ENCODE measurements around the gene TCP11.

TCP11 gene

DNA sequence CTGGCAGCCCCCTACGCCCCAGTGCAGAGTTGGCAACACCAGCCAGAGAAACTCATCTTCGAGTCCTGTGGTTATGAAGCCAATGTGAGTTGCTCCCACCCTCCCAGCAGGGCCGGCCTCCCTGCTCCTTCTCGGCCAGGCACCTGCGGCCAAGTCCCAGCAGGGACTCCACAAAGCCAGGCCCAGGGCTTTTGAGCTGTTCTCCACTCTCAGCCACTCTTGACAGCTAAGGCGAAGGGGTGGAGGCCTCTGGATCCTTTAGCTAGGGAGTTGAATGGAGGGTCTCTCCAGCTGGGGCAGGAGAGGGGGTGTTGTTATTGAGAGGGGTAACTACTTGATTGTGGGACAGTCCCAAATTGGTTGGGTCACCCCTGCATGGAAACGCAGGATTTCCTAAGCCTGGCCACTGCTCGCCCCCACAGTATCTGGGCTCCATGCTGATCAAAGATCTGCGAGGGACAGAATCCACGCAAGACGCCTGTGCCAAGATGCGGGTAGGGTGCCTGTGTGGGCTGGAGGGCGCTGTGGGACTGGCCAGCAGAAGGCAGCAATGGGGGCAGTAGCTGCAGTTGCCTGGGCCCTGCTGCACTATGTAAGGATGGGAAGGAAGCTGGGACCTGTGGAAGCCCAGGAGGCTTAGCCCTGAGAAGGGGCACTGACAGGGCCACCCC is 58.3 kb downstream of the TCP11 start:
- no peak for ATAC-seq
- TF ChIP-seq CSDC2 (CRISPR knock-in tag; IDR thresholded peaks at IDR 0.05) (no peak), TOX (CRISPR knock-in tag; IDR thresholded peaks at IDR 0.05; ENCODE audit: borderline replicate concordance) (no peak), ARNTL (CRISPR knock-in tag; IDR thresholded peaks at IDR 0.05; ENCODE audit: borderline replicate concordance, low read depth) (no peak), TCF4 (CRISPR knock-in tag; IDR thresholded peaks at IDR 0.05; ENCODE audit: borderline replicate concordance) (no peak), ISL1 (CRISPR knock-in tag; IDR thresholded peaks at IDR 0.05) (no peak)
- TF ChIP-seq, protein P1, sequence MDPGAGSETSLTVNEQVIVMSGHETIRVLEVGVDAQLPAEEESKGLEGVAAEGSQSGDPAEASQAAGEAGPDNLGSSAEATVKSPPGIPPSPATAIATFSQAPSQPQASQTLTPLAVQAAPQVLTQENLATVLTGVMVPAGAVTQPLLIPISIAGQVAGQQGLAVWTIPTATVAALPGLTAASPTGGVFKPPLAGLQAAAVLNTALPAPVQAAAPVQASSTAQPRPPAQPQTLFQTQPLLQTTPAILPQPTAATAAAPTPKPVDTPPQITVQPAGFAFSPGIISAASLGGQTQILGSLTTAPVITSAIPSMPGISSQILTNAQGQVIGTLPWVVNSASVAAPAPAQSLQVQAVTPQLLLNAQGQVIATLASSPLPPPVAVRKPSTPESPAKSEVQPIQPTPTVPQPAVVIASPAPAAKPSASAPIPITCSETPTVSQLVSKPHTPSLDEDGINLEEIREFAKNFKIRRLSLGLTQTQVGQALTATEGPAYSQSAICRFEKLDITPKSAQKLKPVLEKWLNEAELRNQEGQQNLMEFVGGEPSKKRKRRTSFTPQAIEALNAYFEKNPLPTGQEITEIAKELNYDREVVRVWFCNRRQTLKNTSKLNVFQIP (CRISPR knock-in tag; IDR thresholded peaks at IDR 0.05; ENCODE audit: borderline replicate concordance, low read depth) = no peak

DNA sequence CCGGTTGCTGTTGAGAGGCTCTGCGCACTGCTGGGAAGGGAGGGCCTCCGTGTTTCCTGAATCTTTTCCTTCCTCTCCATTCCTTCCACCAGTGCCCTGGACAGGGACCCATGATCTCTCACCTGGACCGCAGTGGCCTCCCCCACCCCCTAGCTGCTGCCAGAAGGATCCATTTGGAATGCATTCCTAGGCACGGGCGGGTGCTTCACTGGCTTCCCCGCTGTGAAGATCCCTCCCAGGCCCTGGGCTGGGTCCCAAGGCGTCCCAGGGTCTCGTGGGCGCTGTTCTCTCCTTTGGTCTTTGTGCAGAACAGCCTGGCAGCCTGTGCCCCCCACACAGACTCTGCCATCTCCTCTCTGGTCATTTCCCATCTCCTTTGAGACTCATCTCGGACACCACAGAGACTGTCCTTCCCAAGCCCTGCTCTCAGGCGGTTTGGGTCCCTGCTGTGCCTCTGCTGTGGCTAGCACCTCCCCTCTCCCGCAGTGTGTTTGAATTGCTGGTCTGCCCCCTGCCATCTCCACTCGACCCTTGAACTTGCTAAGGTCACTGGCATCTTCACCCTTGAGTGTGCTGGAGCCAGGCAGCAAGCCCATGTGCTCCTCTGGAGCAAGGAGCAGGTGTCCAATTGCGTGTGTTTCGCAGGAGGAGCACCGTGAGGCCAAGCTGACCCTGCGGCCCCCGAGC is 59.0 kb downstream of the TCP11 start:
- ATAC-seq = no peak
- TF ChIP-seq, protein P1 (CRISPR knock-in tag; IDR thresholded peaks at IDR 0.05; ENCODE audit: borderline replicate concordance, low read depth) = no peak
- TF ChIP-seq ARNTL (CRISPR knock-in tag; IDR thresholded peaks at IDR 0.05; ENCODE audit: borderline replicate concordance, low read depth) (no peak), RARB (CRISPR knock-in tag; IDR thresholded peaks at IDR 0.05) (no peak), ZNF70 (CRISPR knock-in tag; IDR thresholded peaks at IDR 0.05) (no peak), CSDC2 (CRISPR knock-in tag; IDR thresholded peaks at IDR 0.05) (no peak), BACH2 (CRISPR knock-in tag; IDR thresholded peaks at IDR 0.05; ENCODE audit: borderline replicate concordance) (no peak), TOX (CRISPR knock-in tag; IDR thresholded peaks at IDR 0.05; ENCODE audit: borderline replicate concordance) (no peak), ZFP30 (CRISPR knock-in tag; IDR thresholded peaks at IDR 0.05) (no peak)
- TF ChIP-seq, protein P2, sequence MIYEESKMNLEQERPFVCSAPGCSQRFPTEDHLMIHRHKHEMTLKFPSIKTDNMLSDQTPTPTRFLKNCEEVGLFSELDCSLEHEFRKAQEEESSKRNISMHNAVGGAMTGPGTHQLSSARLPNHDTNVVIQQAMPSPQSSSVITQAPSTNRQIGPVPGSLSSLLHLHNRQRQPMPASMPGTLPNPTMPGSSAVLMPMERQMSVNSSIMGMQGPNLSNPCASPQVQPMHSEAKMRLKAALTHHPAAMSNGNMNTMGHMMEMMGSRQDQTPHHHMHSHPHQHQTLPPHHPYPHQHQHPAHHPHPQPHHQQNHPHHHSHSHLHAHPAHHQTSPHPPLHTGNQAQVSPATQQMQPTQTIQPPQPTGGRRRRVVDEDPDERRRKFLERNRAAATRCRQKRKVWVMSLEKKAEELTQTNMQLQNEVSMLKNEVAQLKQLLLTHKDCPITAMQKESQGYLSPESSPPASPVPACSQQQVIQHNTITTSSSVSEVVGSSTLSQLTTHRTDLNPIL (CRISPR knock-in tag; IDR thresholded peaks at IDR 0.05; ENCODE audit: low read depth) = no peak

DNA sequence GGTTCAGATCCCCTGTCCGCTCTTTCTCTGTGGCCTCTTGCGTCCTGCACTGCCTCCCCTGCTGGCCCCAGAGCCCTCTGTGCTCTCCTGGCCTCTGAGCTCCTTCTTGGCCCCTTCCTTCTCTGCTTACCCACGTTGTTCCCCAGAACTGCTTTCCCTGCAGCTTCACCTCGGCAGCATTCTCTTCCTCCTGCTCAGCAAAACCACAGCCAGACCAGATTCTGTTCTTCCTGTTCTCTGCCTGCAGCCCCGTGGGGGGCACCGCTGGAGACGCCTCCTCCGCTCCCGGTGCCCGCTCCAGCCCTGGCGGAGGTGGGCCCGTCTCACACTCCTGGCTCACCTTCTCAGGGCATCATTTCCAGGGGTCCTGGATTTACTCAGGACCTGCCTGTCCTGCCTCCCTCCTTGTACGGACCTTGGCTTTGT is 59.7 kb downstream of the TCP11 start:
- TF ChIP-seq ZNF70 (CRISPR knock-in tag; IDR thresholded peaks at IDR 0.05) (no peak), OSR1 (CRISPR knock-in tag; IDR thresholded peaks at IDR 0.05) (no peak), RARB (CRISPR knock-in tag; IDR thresholded peaks at IDR 0.05) (no peak)
- TF ChIP-seq, protein P3, sequence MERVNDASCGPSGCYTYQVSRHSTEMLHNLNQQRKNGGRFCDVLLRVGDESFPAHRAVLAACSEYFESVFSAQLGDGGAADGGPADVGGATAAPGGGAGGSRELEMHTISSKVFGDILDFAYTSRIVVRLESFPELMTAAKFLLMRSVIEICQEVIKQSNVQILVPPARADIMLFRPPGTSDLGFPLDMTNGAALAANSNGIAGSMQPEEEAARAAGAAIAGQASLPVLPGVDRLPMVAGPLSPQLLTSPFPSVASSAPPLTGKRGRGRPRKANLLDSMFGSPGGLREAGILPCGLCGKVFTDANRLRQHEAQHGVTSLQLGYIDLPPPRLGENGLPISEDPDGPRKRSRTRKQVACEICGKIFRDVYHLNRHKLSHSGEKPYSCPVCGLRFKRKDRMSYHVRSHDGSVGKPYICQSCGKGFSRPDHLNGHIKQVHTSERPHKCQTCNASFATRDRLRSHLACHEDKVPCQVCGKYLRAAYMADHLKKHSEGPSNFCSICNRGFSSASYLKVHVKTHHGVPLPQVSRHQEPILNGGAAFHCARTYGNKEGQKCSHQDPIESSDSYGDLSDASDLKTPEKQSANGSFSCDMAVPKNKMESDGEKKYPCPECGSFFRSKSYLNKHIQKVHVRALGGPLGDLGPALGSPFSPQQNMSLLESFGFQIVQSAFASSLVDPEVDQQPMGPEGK (CRISPR knock-in tag; IDR thresholded peaks at IDR 0.05; ENCODE audit: borderline replicate concordance) = no peak
- TF ChIP-seq, protein P2 (CRISPR knock-in tag; IDR thresholded peaks at IDR 0.05; ENCODE audit: low read depth) = no peak
- ATAC-seq = no peak

DNA sequence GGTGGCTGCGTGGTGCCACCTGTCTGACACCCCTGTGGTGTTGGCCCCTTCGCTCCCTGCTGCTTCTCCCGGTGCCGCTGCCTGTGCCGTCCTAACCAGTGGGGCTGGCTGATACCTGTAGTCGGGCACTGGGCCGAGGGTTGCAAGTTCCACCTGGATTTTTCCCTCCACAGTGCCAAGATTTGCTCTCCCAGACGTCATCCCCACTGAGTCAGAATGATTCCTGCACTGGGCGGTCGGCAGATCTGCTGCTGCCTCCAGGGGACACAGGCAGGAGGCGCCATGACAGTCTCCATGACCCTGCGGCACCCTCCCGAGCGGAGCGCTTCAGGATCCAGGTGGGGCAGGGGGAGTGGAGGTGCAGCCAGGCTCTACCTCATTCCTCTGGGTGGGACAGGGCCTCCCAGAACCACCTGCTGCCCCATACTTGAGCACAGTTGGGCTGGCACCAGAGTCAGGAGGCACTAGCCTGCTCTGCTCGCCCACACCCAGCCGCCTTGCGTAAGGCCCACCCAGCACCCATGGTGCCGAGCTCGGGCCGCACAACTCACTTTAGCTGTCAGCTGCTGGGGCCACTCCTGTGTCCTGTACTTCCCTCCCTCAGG is 60.2 kb downstream of the TCP11 start:
- ATAC-seq = no peak
- TF ChIP-seq, protein P3 (CRISPR knock-in tag; IDR thresholded peaks at IDR 0.05; ENCODE audit: borderline replicate concordance) = no peak
- TF ChIP-seq ISL1 (CRISPR knock-in tag; IDR thresholded peaks at IDR 0.05) (no peak), RARB (CRISPR knock-in tag; IDR thresholded peaks at IDR 0.05) (no peak), ZNF70 (CRISPR knock-in tag; IDR thresholded peaks at IDR 0.05) (no peak), GLIS3 (CRISPR knock-in tag; IDR thresholded peaks at IDR 0.05) (no peak), ARNTL (CRISPR knock-in tag; IDR thresholded peaks at IDR 0.05; ENCODE audit: borderline replicate concordance, low read depth) (no peak), OSR1 (CRISPR knock-in tag; IDR thresholded peaks at IDR 0.05) (no peak), BACH2 (CRISPR knock-in tag; IDR thresholded peaks at IDR 0.05; ENCODE audit: borderline replicate concordance) (no peak), ZFP3 (CRISPR knock-in tag; IDR thresholded peaks at IDR 0.05) (no peak)
- TF ChIP-seq, protein P4, sequence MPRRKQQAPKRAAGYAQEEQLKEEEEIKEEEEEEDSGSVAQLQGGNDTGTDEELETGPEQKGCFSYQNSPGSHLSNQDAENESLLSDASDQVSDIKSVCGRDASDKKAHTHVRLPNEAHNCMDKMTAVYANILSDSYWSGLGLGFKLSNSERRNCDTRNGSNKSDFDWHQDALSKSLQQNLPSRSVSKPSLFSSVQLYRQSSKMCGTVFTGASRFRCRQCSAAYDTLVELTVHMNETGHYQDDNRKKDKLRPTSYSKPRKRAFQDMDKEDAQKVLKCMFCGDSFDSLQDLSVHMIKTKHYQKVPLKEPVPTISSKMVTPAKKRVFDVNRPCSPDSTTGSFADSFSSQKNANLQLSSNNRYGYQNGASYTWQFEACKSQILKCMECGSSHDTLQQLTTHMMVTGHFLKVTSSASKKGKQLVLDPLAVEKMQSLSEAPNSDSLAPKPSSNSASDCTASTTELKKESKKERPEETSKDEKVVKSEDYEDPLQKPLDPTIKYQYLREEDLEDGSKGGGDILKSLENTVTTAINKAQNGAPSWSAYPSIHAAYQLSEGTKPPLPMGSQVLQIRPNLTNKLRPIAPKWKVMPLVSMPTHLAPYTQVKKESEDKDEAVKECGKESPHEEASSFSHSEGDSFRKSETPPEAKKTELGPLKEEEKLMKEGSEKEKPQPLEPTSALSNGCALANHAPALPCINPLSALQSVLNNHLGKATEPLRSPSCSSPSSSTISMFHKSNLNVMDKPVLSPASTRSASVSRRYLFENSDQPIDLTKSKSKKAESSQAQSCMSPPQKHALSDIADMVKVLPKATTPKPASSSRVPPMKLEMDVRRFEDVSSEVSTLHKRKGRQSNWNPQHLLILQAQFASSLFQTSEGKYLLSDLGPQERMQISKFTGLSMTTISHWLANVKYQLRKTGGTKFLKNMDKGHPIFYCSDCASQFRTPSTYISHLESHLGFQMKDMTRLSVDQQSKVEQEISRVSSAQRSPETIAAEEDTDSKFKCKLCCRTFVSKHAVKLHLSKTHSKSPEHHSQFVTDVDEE (CRISPR knock-in tag; IDR thresholded peaks at IDR 0.05) = no peak
- TF ChIP-seq, protein P5, sequence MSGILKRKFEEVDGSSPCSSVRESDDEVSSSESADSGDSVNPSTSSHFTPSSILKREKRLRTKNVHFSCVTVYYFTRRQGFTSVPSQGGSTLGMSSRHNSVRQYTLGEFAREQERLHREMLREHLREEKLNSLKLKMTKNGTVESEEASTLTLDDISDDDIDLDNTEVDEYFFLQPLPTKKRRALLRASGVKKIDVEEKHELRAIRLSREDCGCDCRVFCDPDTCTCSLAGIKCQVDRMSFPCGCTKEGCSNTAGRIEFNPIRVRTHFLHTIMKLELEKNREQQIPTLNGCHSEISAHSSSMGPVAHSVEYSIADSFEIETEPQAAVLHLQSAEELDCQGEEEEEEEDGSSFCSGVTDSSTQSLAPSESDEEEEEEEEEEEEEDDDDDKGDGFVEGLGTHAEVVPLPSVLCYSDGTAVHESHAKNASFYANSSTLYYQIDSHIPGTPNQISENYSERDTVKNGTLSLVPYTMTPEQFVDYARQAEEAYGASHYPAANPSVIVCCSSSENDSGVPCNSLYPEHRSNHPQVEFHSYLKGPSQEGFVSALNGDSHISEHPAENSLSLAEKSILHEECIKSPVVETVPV (CRISPR knock-in tag; IDR thresholded peaks at IDR 0.05) = no peak
